K562 (cell line): ENCODE measurements around the gene UBE2D3. TPM values are rescaled to one million over a fixed set of nuclear protein-coding genes. Genes with fewer than 3 reads are reported as not detected.
A peak's percentile ranks its signal among the peaks of the same experiment; 100 is the strongest.

Source experiments
- ATAC-seq: fragments of 200-7000 bp; cut with Tn5 transposase; 3 replicates; pipeline ENCODE4 v1.9.1; 2020; ENCODE audit warnings: moderate library complexity
- BruUV-seq: library from RNA; stranded (reverse); fragments of 400-500 nt; replicated peaks from 2 replicates; lab custom pipeline; 2021; lab: Mats Ljungman, UMichigan
- CTCF ChIA-PET: fragments of 300-600 bp; formaldehyde crosslinking; extraction: SDS; loops from one replicate; lab custom pipeline; 2021; ENCODE audit warnings: low intra/inter-chr PET ratio; lab: Yijun Ruan, JAX
- POLR2A ChIA-PET: fragments of 300-600, 350-650 bp; sonication (Branson Sonifier 250); formaldehyde crosslinking; extraction: SDS; loops from one replicate; lab custom pipeline; 2021; ENCODE audit warnings: antibody characterized with exemption, inconsistent platforms; lab: Yijun Ruan, JAX
- DNase-seq, 4 experiments: peaks; one replicate each; pipeline versions ENCODE4 v3.0.0 to v3.0.0-alpha.2; 2011 to 2018; ENCODE audit warnings: low spot score in 3 of 4, mixed read lengths in 3 of 4; ENCODE audit errors: extremely low read depth in 1 of 4
- FAIRE-seq: peaks from 2 replicates; lab custom pipeline; 2011; peaks lifted over from hg19 to GRCh38; lab: Jason Lieb, UNC
- H2AFZ ChIP-seq: 2 replicates; pipeline ENCODE4 v1.6.0; 2011; ENCODE audit warnings: low read depth, low read length, control low read depth, inconsistent platforms
- H3K27ac ChIP-seq: fragments of 200-600 bp; 3 replicates; pipeline ENCODE4 v1.8.0; 2011; ENCODE audit warnings: low read depth, mild to moderate bottlenecking, control low read depth, inconsistent platforms, low read length, moderate library complexity, mixed read lengths; ENCODE audit errors: extremely low read depth
- H3K27me3 ChIP-seq, 2 experiments: fragments of 300-600 bp in 1 of 2; 2 replicates in 1 of 2; 3 replicates in 1 of 2; pipeline versions ENCODE4 v1.6.0 to v1.8.0; 2011; ENCODE audit warnings: inconsistent platforms in 2 of 2, low read length in 2 of 2, mild to moderate bottlenecking in 1 of 2, mixed read lengths in 1 of 2, moderate library complexity in 1 of 2; ENCODE audit not compliant: control insufficient read depth in 2 of 2, insufficient read depth in 2 of 2
- H3K36me3 ChIP-seq: fragments of 300-600 bp; 3 replicates; pipeline ENCODE4 v1.8.0; 2011; ENCODE audit warnings: mild to moderate bottlenecking, low read length, inconsistent platforms; ENCODE audit not compliant: control insufficient read depth, insufficient read depth
- H3K4me1 ChIP-seq, 2 experiments: fragments of 200-600 bp in 1 of 2; replicated peaks in 1 of 2; 2 replicates in 1 of 2; 3 replicates in 1 of 2; pipeline versions ENCODE4 v1.5.1 to v1.8.0; 2011; ENCODE audit warnings: inconsistent platforms in 2 of 2, low read length in 2 of 2, mild to moderate bottlenecking in 1 of 2, mixed read lengths in 1 of 2, moderate library complexity in 1 of 2; ENCODE audit not compliant: control insufficient read depth in 2 of 2, insufficient read depth in 2 of 2
- H3K4me2 ChIP-seq: 2 replicates; pipeline ENCODE4 v1.6.1; 2011; ENCODE audit warnings: low read length, control low read depth, inconsistent platforms, mixed read lengths; ENCODE audit not compliant: insufficient read depth
- H3K4me3 ChIP-seq: fragments of 200-600 bp; sonication (generic), shearing (Covaris generic); 2 replicates; pipeline ENCODE4 v1.5.1; 2016; ENCODE audit warnings: control low read depth, inconsistent platforms
- H3K79me2 ChIP-seq: fragments of 200-600 bp; 3 replicates; pipeline ENCODE4 v1.8.0; 2011; ENCODE audit warnings: low read length, inconsistent platforms; ENCODE audit not compliant: control insufficient read depth, insufficient read depth
- H3K9ac ChIP-seq, 2 experiments: 2 replicates each; pipeline versions ENCODE4 v1.6.0 to v1.6.1; 2011; ENCODE audit warnings: low read depth in 2 of 2, low read length in 2 of 2, control low read depth in 1 of 2, inconsistent platforms in 1 of 2, mild to moderate bottlenecking in 1 of 2, mixed read lengths in 1 of 2; ENCODE audit not compliant: insufficient read depth in 1 of 2
- H3K9me1 ChIP-seq: one replicate; pipeline ENCODE4 v1.6.0; 2011; ENCODE audit warnings: inconsistent platforms, mild to moderate bottlenecking, low read length, moderate library complexity; ENCODE audit not compliant: control insufficient read depth, insufficient read depth
- H3K9me3 ChIP-seq: replicated peaks from 2 replicates; pipeline ENCODE4 v1.5.1; 2011; ENCODE audit warnings: low read depth, low read length, inconsistent platforms; ENCODE audit not compliant: control insufficient read depth, insufficient read depth
- H4K20me1 ChIP-seq: replicated peaks from 2 replicates; pipeline ENCODE4 v1.6.1; 2011; ENCODE audit warnings: low read length, inconsistent platforms, mixed read lengths; ENCODE audit not compliant: control insufficient read depth, insufficient read depth
- ATF6 ChIP-seq: sonication (generic); formaldehyde crosslinking; IDR thresholded peaks from 2 replicates; pipeline ENCODE4 v1.4.0; 2020; ENCODE audit warnings: mild to moderate bottlenecking, missing genetic modification reagents
- GATAD2A ChIP-seq: fragments of 450-650 bp; IDR thresholded peaks from 2 replicates; pipeline ENCODE4 v1.6.1; 2017
- HOXB6 ChIP-seq: fragments of 250-450 bp; sonication (Bioruptor Pico); IDR thresholded peaks from 2 replicates; pipeline ENCODE4 v1.5.1; 2022; ENCODE audit warnings: mild to moderate bottlenecking, borderline replicate concordance
- MEF2A ChIP-seq: IDR thresholded peaks from 2 replicates; pipeline ENCODE4 v1.6.1; 2011; ENCODE audit warnings: low read depth, mild to moderate bottlenecking, low read length, moderate library complexity; ENCODE audit not compliant: control insufficient read depth
- MLLT1 ChIP-seq, 2 experiments: fragments of 450-650 bp; IDR thresholded peaks; 2 replicates each; pipeline ENCODE4 v1.6.1; 2016
- UBTF ChIP-seq, 2 experiments: IDR thresholded peaks; 2 replicates each; pipeline ENCODE4 v1.6.1; 2012; ENCODE audit warnings: improper control_type of control experiment in 2 of 2, low read depth in 2 of 2, low read length in 2 of 2, borderline replicate concordance in 1 of 2
- ZC3H4 ChIP-seq: sonication (generic); formaldehyde crosslinking; IDR thresholded peaks from 2 replicates; pipeline ENCODE4 v1.9.0; 2021; ENCODE audit warnings: missing genetic modification reagents, borderline replicate concordance
- ZNF224 ChIP-seq: sonication (generic); formaldehyde crosslinking; IDR thresholded peaks from 2 replicates; pipeline ENCODE4 v1.8.0; 2022; ENCODE audit warnings: mild to moderate bottlenecking, missing genetic modification reagents
- ZNF277 ChIP-seq: fragments of 250-450 bp; sonication (Bioruptor Pico); IDR thresholded peaks from 2 replicates; pipeline ENCODE4 v1.8.0; 2022; ENCODE audit warnings: inconsistent platforms, mild to moderate bottlenecking, moderate library complexity, borderline replicate concordance
- ZNF512 ChIP-seq: IDR thresholded peaks from 2 replicates; pipeline ENCODE4 v1.6.1; 2016; ENCODE audit warnings: missing genetic modification characterization, missing compliant biosample characterization
- WGBS: fragments of 100-300 bp; shearing (Covaris generic); methylation state at CpG from one replicate; pipeline ENCODE4 v1.1.6; 2016; ENCODE audit warnings: low coverage, mixed read lengths; ENCODE audit not compliant: insufficient coverage; ENCODE audit errors: missing lambda C conversion rate; 5-methylcytosine and 5-hydroxymethylcytosine counted together
- in situ Hi-C: fragments of 300-500 bp; cut with MboI; formaldehyde crosslinking; loops from 4 replicates; pipeline ENCODE4 v1.15.0; 2018; ENCODE audit warnings: inconsistent platforms, mixed read lengths
- intact Hi-C: fragments of 100-400 bp; cut with micrococcal nuclease; formaldehyde crosslinking; loops from 2 replicates; pipeline ENCODE4 v1.14.2; 2022
- polyA plus RNA-seq, 8 experiments: library from polyadenylated mRNA; depleted of rRNA in 4 of 8; stranded (reverse) in 5 of 8; unstranded in 3 of 8; fragments of >200 nt; fragmentation: Nextera tagmentation in 2 of 8; fragmentation: Illumina TruSeq in 1 of 8; extraction: Ambion mirVana in 2 of 8; extraction: Trizol in 1 of 8; gene quantifications; 2 replicates each; pipeline versions ENCODE4 v1.2.1 to v1.2.3, GENCODE V29; 2011 to 2014; ENCODE audit warnings: inconsistent platforms in 1 of 8, missing spikeins in 1 of 8
- total RNA-seq, 7 experiments: library from RNA; depleted of rRNA in 6 of 7; stranded (reverse); fragments of >200 nt in 6 of 7; fragmentation: Illumina TruSeq in 2 of 7; extraction: Trizol in 2 of 7; gene quantifications; 2 replicates each; pipeline versions ENCODE4 v1.2.1 to v1.2.3, GENCODE V29; 2011 to 2021; ENCODE audit warnings: low replicate concordance in 1 of 7

Gene UBE2D3
- total and polyA plus RNA-seq, 9 of the 15 experiments (the other 6 are each of a cell fraction or from before 2014, with no cell fraction given) = 191 to 618 (median 292) TPM

GRCh38 chr4:102826105-102826889 lies 1.1 kb downstream of the UBE2D3 start:
- ATAC-seq (peak; percentile 1; the same call in 2 of the 3 replicates), DNase-seq (no peak), FAIRE-seq (no peak)
- BruUV-seq = TSS peak; percentile 32
- H3K36me3 ChIP-seq = peaks cover 52% of the 10 kb centered on the region
- H3K9me3 ChIP-seq = no peaks in the 10 kb centered on the region
- H3K4me3 ChIP-seq = peak overlapping the region; percentile 97
- 0% methylated on average over 31 of the region's 38 CpGs for WGBS
- no peaks in the 10 kb centered on the region for H3K27me3 ChIP-seq
- H2AFZ ChIP-seq = peak overlapping the region; percentile 91; the same call in 1 of the 2 replicates
- CTCF ChIA-PET = no interaction called here
- H3K9me1 ChIP-seq = no peaks in the 10 kb centered on the region
- peak overlapping the region; percentile 95 for H3K4me2 ChIP-seq
- peaks cover 37% of the 10 kb centered on the region for H4K20me1 ChIP-seq
- intact Hi-C loops = loop anchor here (2.0 to 5.0 kb wide), 6 partner anchors 64 to 324 kb away; partner anchors contain the start of genes BDH2, MANBA, NFKB1 and SLC9B2
- H3K27ac ChIP-seq = peak overlapping the region; percentile 99
- in situ Hi-C loops = no loop called here
- peak overlapping the region; percentile 99 for H3K9ac ChIP-seq
- peaks cover 90% of the 10 kb centered on the region for H3K79me2 ChIP-seq
- peaks cover 6 to 15% of the 10 kb centered on the region in 2 experiments; a peak in 4 of 5 replicates for H3K4me1 ChIP-seq
- POLR2A ChIA-PET = interaction anchor here (0.6 to 5.0 kb wide), 10 partner anchors 9 to 381 kb away, joined by 3 to 48 read pairs (median 4); partner anchors contain the start of gene CISD2
- TF ChIP-seq ZNF277 (CRISPR knock-in tag) (no peak), ZNF224 (CRISPR knock-in tag) (0 out of 2 replicates have a peak, but pooled peaks have one; percentile 28), ZNF512 (tag) (peak; percentile 64; the same call in 1 of the 2 replicates), HOXB6 (no peak), ZC3H4 (CRISPR knock-in tag) (0 out of 2 replicates have a peak, but pooled peaks have one; percentile 76), ATF6 (no peak), UBTF (IDR thresholded peaks at IDR 0.05; ENCODE audit: borderline replicate concordance in 1 of 2, low read depth in 2 of 2, low read length in 2 of 2) (0 out of 4 replicates have a peak, but pooled peaks of 1 of the 2 experiments have one; percentile 13), GATAD2A (0 out of 2 replicates have a peak, but pooled peaks have one; percentile 12), MLLT1 (IDR thresholded peaks at IDR 0.05) (peak; percentile 14 to 49; a peak in 3 of 4 replicates), MEF2A (0 out of 2 replicates have a peak, but pooled peaks have one; percentile 2)
